Measurements from ENCODE around the gene FAAH. TPM values are rescaled to one million over a fixed set of nuclear protein-coding genes. Genes with fewer than 3 reads are reported as not detected.

Gene FAAH
- total RNA-seq = 26.8 TPM

DNA sequence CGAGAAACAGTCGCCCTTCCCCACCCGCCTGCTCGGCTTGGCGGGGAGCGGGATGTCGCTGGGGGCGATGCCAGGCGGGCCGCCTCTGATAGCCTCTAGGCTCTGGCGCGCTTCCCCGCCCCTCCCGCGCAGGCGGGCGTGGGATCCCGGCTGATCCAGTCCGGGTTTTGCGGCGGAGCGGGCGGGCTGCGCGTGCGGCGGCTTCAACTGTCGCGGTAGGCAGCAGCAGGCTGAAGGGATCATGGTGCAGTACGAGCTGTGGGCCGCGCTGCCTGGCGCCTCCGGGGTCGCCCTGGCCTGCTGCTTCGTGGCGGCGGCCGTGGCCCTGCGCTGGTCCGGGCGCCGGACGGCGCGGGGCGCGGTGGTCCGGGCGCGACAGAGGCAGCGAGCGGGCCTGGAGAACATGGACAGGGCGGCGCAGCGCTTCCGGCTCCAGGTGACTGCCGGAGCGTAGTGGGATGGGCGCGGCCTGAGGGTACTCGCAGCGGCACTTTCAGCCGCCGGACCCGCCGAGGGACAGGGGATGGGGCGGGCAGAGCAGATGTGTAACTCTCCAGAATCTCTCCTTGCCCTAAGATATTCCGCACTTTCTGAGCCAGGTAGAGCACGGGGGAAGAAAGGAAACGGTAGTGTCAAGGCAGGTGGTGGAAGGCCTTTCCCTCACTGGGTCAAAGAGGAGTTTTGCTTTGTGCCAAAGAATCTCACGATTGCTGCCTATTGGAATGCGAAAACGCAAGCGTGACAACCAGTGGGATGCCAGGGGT lies at the start of gene FAAH:
FAAH (plus strand) TSS at position 210 of the 764 bp plus-strand sequence; CDS start at position 242, 32 bp downstream.

Other genes starting within 250 kb of the FAAH start
- gene TSPAN1, start 219.2 kb upstream of the FAAH start, total RNA-seq = 0.46 TPM
- not detected for gene P3R3URF, start 217.8 kb upstream of the FAAH start, total RNA-seq
- gene POMGNT1, start 195.9 kb upstream of the FAAH start, total RNA-seq = 60.7 TPM
- 7.6 TPM for gene LURAP1, start 191.0 kb upstream of the FAAH start, total RNA-seq
- gene RAD54L, start 146.6 kb upstream of the FAAH start, total RNA-seq = 2.8 TPM
- 54.0 TPM for gene LRRC41, start 90.7 kb upstream of the FAAH start, total RNA-seq
- 304 TPM for gene UQCRH, start 90.6 kb upstream of the FAAH start, total RNA-seq
- 15.0 TPM for gene NSUN4, start 53.5 kb upstream of the FAAH start, total RNA-seq
- gene DMBX1, start 95.5 kb downstream of the FAAH start, total RNA-seq = 1.8 TPM
- 0.69 TPM for gene KNCN, start 157.3 kb downstream of the FAAH start, total RNA-seq
- gene MKNK1, start 210.0 kb downstream of the FAAH start, total RNA-seq = 13.4 TPM
- gene MOB3C, start 222.5 kb downstream of the FAAH start, total RNA-seq = 4.2 TPM

Data from diencephalon (tissue), 1 donor.